Activated CD4-positive, alpha-beta T cell treated with anti-CD3 and anti-CD28 coated beads for 36 hours (primary cell): Measurements from ENCODE around the gene ANKS3. TPM values are rescaled to one million over a fixed set of nuclear protein-coding genes. Genes with fewer than 3 reads are reported as not detected.

Experiments
- ATAC-seq: fragments of 200-7000 bp; cut with Tn5 transposase; one replicate; pipeline ENCODE4 v1.10.0; 2021; ENCODE audit warnings: mild to moderate bottlenecking, moderate library complexity
- CTCF ChIA-PET: fragments of 350-600 bp; sonication (Branson Sonifier 250); formaldehyde crosslinking; loops from one replicate; lab custom pipeline; 2021; ENCODE audit warnings: antibody characterized with exemption; lab: Charles Lee
- POLR2A ChIA-PET: fragments of 350-600 bp; sonication (Branson Sonifier 250); formaldehyde crosslinking; loops from one replicate; lab custom pipeline; 2021; ENCODE audit warnings: antibody characterized with exemption, inconsistent platforms; lab: Charles Lee
- DNase-seq: peaks from one replicate; pipeline ENCODE4 v3.0.0-alpha.2; 2020
- H3K27ac Mint-ChIP-seq: one replicate; pipeline ENCODE4 v1.8.0; 2021; ENCODE audit warnings: mixed read lengths
- H3K27me3 Mint-ChIP-seq: one replicate; pipeline ENCODE4 v1.8.0; 2021; ENCODE audit warnings: mixed read lengths
- H3K36me3 Mint-ChIP-seq: one replicate; pipeline ENCODE4 v1.8.0; 2021; ENCODE audit warnings: low read depth, mixed read lengths
- H3K4me1 Mint-ChIP-seq: one replicate; pipeline ENCODE4 v1.8.0; 2021; ENCODE audit warnings: mixed read lengths
- H3K4me3 Mint-ChIP-seq: one replicate; pipeline ENCODE4 v1.8.0; 2021; ENCODE audit warnings: mild to moderate bottlenecking, moderate library complexity, mixed read lengths
- H3K9me3 Mint-ChIP-seq: one replicate; pipeline ENCODE4 v1.8.0; 2021; ENCODE audit warnings: low read depth, mixed read lengths
- intact Hi-C, 2 experiments: fragments of 100-400 bp; cut with DNase I in 1 of 2; cut with micrococcal nuclease in 1 of 2; formaldehyde crosslinking; loops; one replicate each; pipeline versions ENCODE4 v1.14.2 to v1.15.1; 2022 to 2024; cut with DNase I, micrococcal nuclease
- total RNA-seq, 2 experiments: library from RNA; stranded (reverse); gene quantifications; one replicate each; pipeline ENCODE4 v1.2.3, GENCODE V29; 2021

The ANKS3 gene
- total RNA-seq, 2 experiments from 2014 or later = 12.1 to 14.1 TPM

DNA sequence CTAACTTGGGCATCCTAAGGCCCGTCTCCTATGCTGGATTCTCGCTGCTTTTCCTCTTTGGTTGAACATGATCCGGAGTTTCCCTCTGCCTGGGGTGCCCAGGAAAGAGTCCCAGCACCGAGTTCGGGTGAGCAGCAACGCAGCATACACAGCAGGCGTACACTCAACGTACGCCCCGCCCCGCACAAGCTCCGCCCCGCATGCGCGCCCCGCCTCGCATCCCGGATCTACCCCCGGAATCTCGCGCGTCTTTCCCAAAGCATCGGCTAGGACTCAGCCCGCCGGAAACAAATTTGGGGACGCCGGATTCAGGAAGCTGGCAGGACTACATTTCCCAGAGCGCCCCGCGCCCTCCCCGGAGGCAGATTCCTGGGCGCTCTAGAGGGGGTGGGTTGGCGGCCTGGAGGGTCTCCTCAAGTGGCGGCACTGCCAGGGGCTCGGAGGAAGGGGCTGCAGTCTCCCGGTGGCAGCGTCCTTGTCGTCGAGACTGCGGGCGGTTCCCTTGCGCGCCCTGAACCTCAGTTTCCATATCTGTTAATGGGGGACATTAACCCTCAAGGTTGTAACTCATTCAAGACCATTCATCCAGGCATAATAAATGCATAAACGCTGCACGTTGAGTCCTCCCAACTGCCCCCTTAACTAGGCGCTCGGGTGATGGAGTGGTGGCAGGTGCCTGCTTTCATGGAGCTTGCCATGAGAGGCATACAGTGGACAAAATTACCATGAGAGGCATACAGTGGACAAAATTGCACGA is 34.7 kb upstream of the ANKS3 start:
- Mint-ChIP-seq H3K9me3 (no peaks in the 10 kb centered on the region), H3K36me3 (peaks cover 11% of the 10 kb centered on the region), H3K27ac (peak overlapping the region; percentile 88), H3K4me3 (peak overlapping the region; percentile 89), H3K4me1 (peaks cover 22% of the 10 kb centered on the region), H3K27me3 (no peaks in the 10 kb centered on the region)
- ChIA-PET POLR2A (interaction anchor here (0.6 to 1.0 kb wide), 5 partner anchors 34 to 153 kb away, joined by 3 to 4 read pairs (median 3); partner anchors contain the start of genes ANKS3, DNAAF8 and ROGDI), CTCF (interaction anchor here (0.6 to 1.8 kb wide), 9 partner anchors 8 to 351 kb away, joined by 3 to 5 read pairs (median 3); partner anchors contain the start of genes ANKS3, DNAAF8 and MGRN1)
- ATAC-seq = peak; percentile 87
- peak; percentile 95 for DNase-seq
- intact Hi-C loops = loop anchor here (1.0 to 5.0 kb wide), 5 partner anchors 75 to 886 kb away; partner anchors contain the start of genes CREBBP (in 1 of the 2), GLYR1 (in 1 of the 2), NUDT16L1 (in 1 of the 2) and SEC14L5 (in 1 of the 2)

DNA sequence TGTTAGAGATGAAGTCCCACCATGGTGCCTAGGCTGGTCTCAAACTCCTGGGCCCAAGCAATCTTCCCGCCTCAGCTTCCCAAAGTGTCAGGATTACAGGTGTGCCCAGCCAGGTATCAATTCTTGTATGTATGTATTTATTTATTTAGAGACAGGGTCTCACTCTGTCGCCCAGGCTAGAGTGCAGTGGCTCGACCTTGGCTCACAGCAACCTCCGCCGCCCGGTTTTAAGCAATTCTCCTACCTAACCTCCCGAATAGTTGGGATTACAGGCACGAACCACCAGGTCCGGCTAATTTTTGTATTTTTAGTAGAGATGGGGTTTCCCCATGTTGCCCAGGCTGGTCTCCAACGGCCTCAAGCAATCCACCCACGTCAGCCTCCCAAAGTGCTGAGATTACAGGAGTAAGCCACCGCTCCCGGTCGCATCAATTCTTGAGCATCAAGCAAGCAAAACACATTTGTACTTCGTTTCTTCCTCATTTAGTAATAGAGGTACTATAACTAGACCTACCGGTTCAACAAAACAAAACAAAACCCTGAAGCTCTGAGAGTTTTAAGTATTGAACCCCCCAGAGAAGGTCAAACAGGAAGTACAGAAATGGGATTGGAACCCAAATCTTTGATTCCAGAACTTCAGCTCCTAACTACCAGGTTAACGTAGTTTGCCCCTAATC is 33.9 kb upstream of the ANKS3 start:
- ATAC-seq = no peak
- Mint-ChIP-seq H3K27ac (peak overlapping the region; percentile 88), H3K4me3 (peak overlapping the region; percentile 89), H3K4me1 (peaks cover 23% of the 10 kb centered on the region), H3K36me3 (peaks cover 11% of the 10 kb centered on the region), H3K9me3 (no peaks in the 10 kb centered on the region), H3K27me3 (no peaks in the 10 kb centered on the region)
- DNase-seq = peak; percentile 57
- intact Hi-C loops = loop anchor here (1.0 to 5.0 kb wide), 12 partner anchors 34 to 886 kb away; partner anchors contain the start of genes ANKS3 (in 2 of the 2), DNAAF8 (in 2 of the 2), ROGDI (in 2 of the 2) and SEC14L5 (in 2 of the 2)
- ChIA-PET CTCF (interaction anchor here (0.6 to 1.8 kb wide), 8 partner anchors 9 to 351 kb away, joined by 3 to 5 read pairs (median 4); partner anchors contain the start of genes ANKS3, DNAAF8 and MGRN1), POLR2A (interaction anchor here (0.7 to 1.0 kb wide), 2 partner anchors 34 to 68 kb away, joined by 3 to 4 read pairs; partner anchors contain the start of genes ANKS3 and DNAAF8)

DNA sequence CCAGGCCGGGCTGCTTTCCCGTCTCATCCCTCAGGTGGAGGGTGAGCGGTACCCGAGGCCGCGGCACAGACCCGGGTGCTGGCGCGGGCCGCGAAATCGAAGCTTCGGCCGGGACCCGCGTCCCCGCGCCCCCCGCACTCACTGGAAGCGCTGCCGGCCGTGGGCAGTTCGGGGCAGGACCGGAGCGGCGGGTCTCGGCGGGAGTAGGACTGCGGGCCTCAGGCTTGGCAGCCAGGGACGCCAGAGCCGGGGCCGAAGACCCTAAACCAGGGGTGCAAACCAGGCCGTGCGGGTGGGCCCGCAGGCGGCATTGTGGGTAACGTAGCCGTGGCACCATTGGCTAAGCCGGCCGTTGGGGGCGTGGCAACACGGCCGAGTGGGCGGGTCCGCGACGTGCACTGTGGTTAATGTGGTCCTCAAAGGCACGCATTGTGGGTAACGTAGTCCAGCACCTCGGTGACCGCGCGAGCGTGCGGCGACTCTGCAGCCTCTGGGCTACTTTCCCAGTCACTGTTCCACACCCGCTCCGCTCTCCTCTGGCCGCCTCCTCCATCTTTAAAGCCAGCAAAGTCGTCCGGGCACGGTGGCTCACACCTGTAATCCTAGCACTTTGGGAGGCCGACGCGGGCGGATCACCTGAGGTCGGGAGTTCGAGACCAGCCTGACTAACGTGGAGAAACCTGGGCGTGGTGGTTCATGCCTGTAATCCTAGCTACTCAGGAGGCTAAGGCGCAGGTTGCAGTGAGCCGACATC is 33.0 kb upstream of the ANKS3 start, which contains the start of gene ZNF500:
Gene ZNF500 (minus strand): TSS at position 288 of the 754 bp plus-strand sequence. CDS start 1,184 bp downstream, outside the sequence.
- ATAC-seq (peak; percentile 78), DNase-seq (peak; percentile 97)
- Mint-ChIP-seq H3K4me3 (peak within 1 kb of the TSS; percentile 89), H3K27me3 (no peaks in the 10 kb centered on the region), H3K9me3 (no peaks in the 10 kb centered on the region), H3K36me3 (peaks cover 16% of the 10 kb centered on the region), H3K27ac (peak within 1 kb of the TSS; percentile 91), H3K4me1 (peaks cover 25% of the 10 kb centered on the region)
- intact Hi-C loops = loop anchor here (1.0 to 5.0 kb wide), 9 partner anchors 33 to 885 kb away; partner anchors contain the start of genes ANKS3 (in 2 of the 2), DNAAF8 (in 2 of the 2), ROGDI (in 2 of the 2) and SEC14L5 (in 2 of the 2)
- ChIA-PET POLR2A (no interaction called here), CTCF (interaction anchor here (1.1 to 1.3 kb wide), 2 partner anchors 32 to 189 kb away, joined by 3 read pairs; partner anchors contain the start of gene DNAAF8)

GRCh38 chr16:4765511-4766474 is 31.7 kb upstream of the ANKS3 start:
- ChIA-PET CTCF (interaction anchor here (1.1 to 1.3 kb wide), 2 partner anchors 31 to 190 kb away, joined by 3 read pairs; partner anchors contain the start of gene DNAAF8), POLR2A (no interaction called here)
- Mint-ChIP-seq H3K4me1 (peaks cover 26% of the 10 kb centered on the region), H3K4me3 (peak overlapping the region; percentile 89), H3K36me3 (peaks cover 21% of the 10 kb centered on the region), H3K27me3 (no peaks in the 10 kb centered on the region), H3K9me3 (no peaks in the 10 kb centered on the region), H3K27ac (peak overlapping the region; percentile 76)
- ATAC-seq = no peak
- intact Hi-C loops = loop anchor here (2.0 to 5.0 kb wide), 5 partner anchors 141 to 883 kb away; partner anchors contain the start of genes CREBBP (in 1 of the 2), DNAJA3 (in 1 of the 2), HMOX2 (in 1 of the 2) and MGRN1 (in 1 of the 2)
- DNase-seq = no peak

- H3K36me3 Mint-ChIP-seq = peaks cover 29% of the 10 kb centered on the region
- DNase-seq = no peak
- H3K9me3 Mint-ChIP-seq = no peaks in the 10 kb centered on the region
- ChIA-PET CTCF (no interaction called here), POLR2A (no interaction called here)
- H3K27ac Mint-ChIP-seq = no peak overlapping the region
- intact Hi-C loops = no loop called here
- H3K27me3 Mint-ChIP-seq = no peaks in the 10 kb centered on the region
- no peak overlapping the region for H3K4me3 Mint-ChIP-seq
- H3K4me1 Mint-ChIP-seq = peaks cover 27% of the 10 kb centered on the region
- ATAC-seq = no peak
These were observed 29.7 kb upstream of the ANKS3 start for GRCh38 chr16:4763791-4764190.

DNA sequence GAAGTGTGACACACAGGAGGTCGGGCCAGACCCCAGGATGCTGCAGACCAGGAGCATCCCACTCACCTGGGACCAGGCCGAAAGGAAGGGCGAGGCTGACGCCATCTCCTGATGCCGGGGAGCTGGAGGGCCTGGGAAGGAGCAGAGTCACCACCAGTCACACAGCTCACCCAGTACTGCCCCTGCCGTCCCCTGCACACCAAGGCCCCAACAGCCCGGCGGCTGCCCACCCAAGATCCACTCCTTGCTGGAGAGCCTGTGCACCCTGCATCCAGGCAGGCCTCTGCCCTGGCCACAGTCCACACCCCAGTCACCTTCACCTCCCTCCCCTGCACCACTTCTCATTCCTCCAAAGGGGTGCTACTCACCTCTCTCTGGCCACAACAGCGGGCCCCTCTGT is 28.1 kb upstream of the ANKS3 start:
- DNase-seq (no peak), ATAC-seq (no peak)
- Mint-ChIP-seq H3K36me3 (peaks cover 37% of the 10 kb centered on the region), H3K4me1 (peaks cover 17% of the 10 kb centered on the region), H3K27ac (no peak overlapping the region), H3K27me3 (no peaks in the 10 kb centered on the region), H3K4me3 (no peak overlapping the region), H3K9me3 (no peaks in the 10 kb centered on the region)
- ChIA-PET POLR2A (interaction anchor here (0.6 kb wide), 1 partner anchor 130 kb away, joined by 3 read pairs; no protein-coding TSS in a partner anchor), CTCF (interaction anchor here (0.7 to 1.0 kb wide), 2 partner anchors 129 to 146 kb away, joined by 3 read pairs; no protein-coding TSS in a partner anchor)
- intact Hi-C loops = no loop called here

- no peak for ATAC-seq
- peaks cover 4% of the 10 kb centered on the region for H3K9me3 Mint-ChIP-seq
- no peaks in the 10 kb centered on the region for H3K27me3 Mint-ChIP-seq
- intact Hi-C loops = no loop called here
- H3K4me3 Mint-ChIP-seq = no peak overlapping the region
- peak overlapping the region; percentile 25 for H3K27ac Mint-ChIP-seq
- ChIA-PET POLR2A (no interaction called here), CTCF (interaction anchor here (0.6 to 1.0 kb wide), 3 partner anchors 9 to 315 kb away, joined by 3 read pairs; no protein-coding TSS in a partner anchor)
- no peak for DNase-seq
- peaks cover 9% of the 10 kb centered on the region for H3K4me1 Mint-ChIP-seq
- peaks cover 48% of the 10 kb centered on the region for H3K36me3 Mint-ChIP-seq
These were observed 26.3 kb upstream of the ANKS3 start for GRCh38 chr16:4760221-4760910.

- Mint-ChIP-seq H3K9me3 (peaks cover 4% of the 10 kb centered on the region), H3K36me3 (peaks cover 37% of the 10 kb centered on the region), H3K4me1 (no peaks in the 10 kb centered on the region), H3K4me3 (no peak overlapping the region), H3K27ac (no peak overlapping the region), H3K27me3 (no peaks in the 10 kb centered on the region)
- CTCF ChIA-PET = no interaction called here
- ATAC-seq = no peak
- intact Hi-C loops = no loop called here
- POLR2A ChIA-PET = no interaction called here
- no peak for DNase-seq
These were observed 21.6 kb upstream of the ANKS3 start for GRCh38 chr16:4755687-4756086.

- CTCF ChIA-PET = no interaction called here
- POLR2A ChIA-PET = no interaction called here
- H3K27me3 Mint-ChIP-seq = no peaks in the 10 kb centered on the region
These were observed 20.8 kb upstream of the ANKS3 start for GRCh38 chr16:4754865-4755264.

More at GRCh38 chr16:4754865-4755264, 20.8 kb upstream of the ANKS3 start:
- intact Hi-C loops = no loop called here
- no peak for DNase-seq
- H3K36me3 Mint-ChIP-seq = peaks cover 32% of the 10 kb centered on the region
- no peaks in the 10 kb centered on the region for H3K4me1 Mint-ChIP-seq
- H3K27ac Mint-ChIP-seq = no peak overlapping the region
- H3K9me3 Mint-ChIP-seq = peaks cover 4% of the 10 kb centered on the region
- ATAC-seq = no peak
- H3K4me3 Mint-ChIP-seq = no peak overlapping the region
